Transverse colon (tissue), 4 donors: ENCODE results near the gene KCTD1. TPM values are rescaled to one million over a fixed set of nuclear protein-coding genes. Genes with fewer than 3 reads are reported as not detected.

Experiments
- DNase-seq: peaks from one replicate; pipeline ENCODE4 v3.0.0-alpha.2; 2019
- H3K27ac ChIP-seq, 4 donors: fragments of 200-600 bp; sonication (generic); 2 replicates each; pipeline ENCODE4 v1.5.1; 2016 to 2018; ENCODE audit warnings: inconsistent platforms in 4 of 4
- H3K27me3 ChIP-seq: fragments of 200-600 bp; sonication (generic); 2 replicates; pipeline ENCODE4 v1.5.1; 2017; ENCODE audit warnings: inconsistent platforms
- H3K36me3 ChIP-seq, 4 donors: fragments of 200-600 bp; sonication (generic); 2 replicates each; pipeline ENCODE4 v1.5.1; 2017 to 2019; ENCODE audit warnings: inconsistent platforms in 4 of 4
- H3K4me1 ChIP-seq, 4 donors: fragments of 200-600 bp; sonication (generic); 2 replicates each; pipeline ENCODE4 v1.5.1; 2017 to 2020; ENCODE audit warnings: inconsistent platforms in 4 of 4
- H3K4me3 ChIP-seq, 4 donors: fragments of 200-600 bp; sonication (generic); 1 replicate in 1 of 4; 2 replicates in 3 of 4; pipeline versions ENCODE4 v1.5.1 to v1.6.1; 2017 to 2019; ENCODE audit warnings: inconsistent platforms in 4 of 4
- H3K9me3 ChIP-seq, 2 donors: fragments of 200-600 bp; sonication (generic); 2 replicates each; pipeline ENCODE4 v1.5.1; 2017 to 2019; ENCODE audit warnings: inconsistent platforms in 2 of 2
- CTCF ChIP-seq, 5 experiments: fragments of 200-600 bp in 3 of 5; fragments of 450-650 bp in 2 of 5; sonication (generic) in 3 of 5; IDR thresholded peaks; 1 replicate in 2 of 5; 2 replicates in 3 of 5; pipeline ENCODE4 v1.5.1; 2016 to 2017; ENCODE audit warnings: antibody characterized with exemption in 5 of 5, inconsistent platforms in 3 of 5, mild to moderate bottlenecking in 2 of 5, moderate library complexity in 1 of 5
- EP300 ChIP-seq: sonication (generic); formaldehyde crosslinking; IDR thresholded peaks from one replicate; pipeline ENCODE4 v1.6.1; 2017; ENCODE audit warnings: antibody characterized with exemption, low read depth
- POLR2A ChIP-seq: fragments of 450-650 bp; IDR thresholded peaks from one replicate; pipeline ENCODE4 v1.6.1; 2016; ENCODE audit warnings: antibody characterized with exemption, mild to moderate bottlenecking, moderate library complexity
- POLR2AphosphoS5 ChIP-seq, 3 donors: sonication (generic); formaldehyde crosslinking; IDR thresholded peaks; one replicate each; pipeline ENCODE4 v1.6.1; 2016; ENCODE audit warnings: antibody characterized with exemption in 3 of 3
- WGBS, 2 donors: methylation state at CpG; one replicate each; pipeline ENCODE4 v1.1.5; 2018; ENCODE audit warnings: low coverage in 1 of 2; 5-methylcytosine and 5-hydroxymethylcytosine counted together
- in situ Hi-C, 4 donors: fragments of 200-750 bp; cut with MboI; loops; one replicate each; pipeline versions ENCODE4 v1.15.0 to v1.15.1; 2017; ENCODE audit warnings: low sequenced_read_pairs in 3 of 4, low pct_ligation_motif_present in 1 of 4, low pct_unique_long_range_greater_than_20kb in 1 of 4
- intact Hi-C: fragments of 100-400 bp; cut with DNase I; formaldehyde crosslinking; loops from one replicate; pipeline ENCODE4 v1.15.1; 2023; ENCODE audit warnings: low total_unique reads
- total RNA-seq, 4 donors: library from RNA; depleted of rRNA; stranded (reverse); fragments of >200 nt; gene quantifications; one replicate each; pipeline ENCODE4 v1.1.0, GENCODE V29; 2016

Gene KCTD1
- total RNA-seq, 4 donors from 2014 or later: 9.0 to 42.3 (median 13.5) TPM

- H3K4me3 ChIP-seq: no peak overlapping the region
- H3K27me3 ChIP-seq: no peaks in the 10 kb centered on the region
- no peaks in the 10 kb centered on the region for H3K36me3 ChIP-seq
- H3K9me3 ChIP-seq: peaks cover 0 to 3% of the 10 kb centered on the region in 2 donors
- TF ChIP-seq POLR2AphosphoS5 (IDR thresholded peaks at IDR 0.05) (no peak), EP300 (no peak), CTCF (IDR thresholded peaks at IDR 0.05) (no peak), POLR2A (no peak)
- DNase-seq: no peak
- H3K4me1 ChIP-seq: no peaks in the 10 kb centered on the region
- WGBS, 2 donors: 79 to 92% methylated on average over 2 of the region's 2 CpGs
- intact Hi-C loops (no loop called here), in situ Hi-C loops (no loop called here)
- no peak overlapping the region for H3K27ac ChIP-seq
Measured at GRCh38 chr18:26562568-26562967, 14.2 kb upstream of the KCTD1 start.

- Histone ChIP-seq H3K4me1 (no peaks in the 10 kb centered on the region), H3K27me3 (no peaks in the 10 kb centered on the region), H3K27ac (no peak overlapping the region), H3K9me3 (peaks cover 0 to 3% of the 10 kb centered on the region in 2 donors), H3K4me3 (no peak overlapping the region), H3K36me3 (no peaks in the 10 kb centered on the region)
- TF ChIP-seq POLR2A (no peak), CTCF (IDR thresholded peaks at IDR 0.05) (no peak), EP300 (no peak), POLR2AphosphoS5 (IDR thresholded peaks at IDR 0.05) (no peak)
- in situ Hi-C loops (no loop called here), intact Hi-C loops (no loop called here)
- WGBS, 2 donors: 80 to 86% methylated on average over 1 to 5 of the region's 5 CpGs
- DNase-seq: no peak
Measured at GRCh38 chr18:26561769-26562168, 13.4 kb upstream of the KCTD1 start.

GRCh38 chr18:26556573-26556972 is 8.2 kb upstream of the KCTD1 start:
- TF ChIP-seq CTCF (IDR thresholded peaks at IDR 0.05): no peak
- TF ChIP-seq EP300: no peak
- TF ChIP-seq POLR2AphosphoS5 (IDR thresholded peaks at IDR 0.05): no peak
- no peak for TF ChIP-seq POLR2A
- in situ Hi-C loops (no loop called here), intact Hi-C loops (loop anchor here (10.0 kb wide), 1 partner anchor 98 kb away; no protein-coding TSS in a partner anchor)
- Histone ChIP-seq H3K9me3 (no peaks in the 10 kb centered on the region), H3K27ac (no peak overlapping the region), H3K4me3 (no peak overlapping the region), H3K4me1 (no peaks in the 10 kb centered on the region), H3K27me3 (peaks cover 45% of the 10 kb centered on the region), H3K36me3 (no peaks in the 10 kb centered on the region)
- 74% methylated on average over 3 of the region's 3 CpGs for WGBS, 2 donors
- DNase-seq: no peak

GRCh38 chr18:26555804-26556553 is 7.6 kb upstream of the KCTD1 start:
- no peak overlapping the region for H3K27ac ChIP-seq
- DNase-seq: no peak
- in situ Hi-C loops: no loop called here
- intact Hi-C loops: loop anchor here (10.0 kb wide), 1 partner anchor 99 kb away; no protein-coding TSS in a partner anchor
- peaks cover 51% of the 10 kb centered on the region for H3K27me3 ChIP-seq
- H3K36me3 ChIP-seq: no peaks in the 10 kb centered on the region
- no peaks in the 10 kb centered on the region for H3K9me3 ChIP-seq
- peaks cover 0 to 2% (median 1%) of the 10 kb centered on the region in 4 donors for H3K4me1 ChIP-seq
- 80 to 84% methylated on average over 4 of the region's 4 CpGs for WGBS, 2 donors
- TF ChIP-seq POLR2A (no peak), EP300 (no peak), POLR2AphosphoS5 (IDR thresholded peaks at IDR 0.05) (no peak), CTCF (IDR thresholded peaks at IDR 0.05) (no peak)
- no peak overlapping the region for H3K4me3 ChIP-seq
